Left lung (tissue), 10 donors: ENCODE measurements around the gene RGS3. TPM values are rescaled to one million over a fixed set of nuclear protein-coding genes. Genes with fewer than 3 reads are reported as not detected.

Source experiments
- ATAC-seq: fragments of 200-7000 bp; cut with Tn5 transposase; one replicate; pipeline ENCODE4 v1.9.1; 2020; ENCODE audit warnings: moderate library complexity
- DNase-seq, 4 donors: peaks; one replicate each; pipeline ENCODE4 v3.0.0-alpha.2; 2013 to 2020
- H3K27ac ChIP-seq, 2 donors: fragments of 200-600 bp; sonication (generic) in 1 of 2; one replicate each; pipeline versions ENCODE4 v1.5.0 to v1.8.0; 2020 to 2021
- H3K27me3 ChIP-seq, 2 donors: fragments of 200-600 bp; sonication (generic) in 1 of 2; one replicate each; pipeline versions ENCODE4 v1.5.0 to v1.8.0; 2020 to 2021
- H3K36me3 ChIP-seq, 2 donors: fragments of 200-600 bp; sonication (generic) in 1 of 2; one replicate each; pipeline versions ENCODE4 v1.5.0 to v1.8.0; 2020 to 2021
- H3K4me1 ChIP-seq, 2 donors: fragments of 200-600 bp; one replicate each; pipeline ENCODE4 v1.8.0; 2021
- H3K4me3 ChIP-seq, 2 donors: fragments of 200-600 bp; sonication (generic) in 1 of 2; one replicate each; pipeline versions ENCODE4 v1.5.0 to v1.8.0; 2020 to 2021; ENCODE audit warnings: mild to moderate bottlenecking in 1 of 2
- H3K9me3 ChIP-seq, 2 donors: fragments of 200-600 bp; sonication (generic) in 1 of 2; one replicate each; pipeline versions ENCODE4 v1.5.0 to v1.8.0; 2020 to 2021
- intact Hi-C, 2 donors: fragments of 100-400 bp; cut with DNase I; formaldehyde crosslinking; loops; one replicate each; pipeline versions ENCODE4 v1.11.2 to v1.14.2; 2022
- polyA plus RNA-seq, 6 donors: library from polyadenylated mRNA; unstranded; fragments of 120-200 nt; gene quantifications; one replicate each; pipeline ENCODE4 v1.2.1, GENCODE V29; 2013; ENCODE audit not compliant: insufficient read length in 6 of 6
- total RNA-seq, 2 donors: library from RNA; stranded (reverse); fragmentation: NEBNext Ultra II Directional; extraction: Animal tissue kit (Norgen Biotek cat#: 25700); gene quantifications; one replicate each; pipeline ENCODE4 v1.2.1, GENCODE V29; 2021
- TF ChIP-seq, protein P1 (sequence below), 2 donors: fragments of 200-600 bp; sonication (generic) in 1 of 2; IDR thresholded peaks; one replicate each; pipeline versions ENCODE4 v1.5.0 to v1.8.0; 2021; ENCODE audit warnings: antibody characterized with exemption in 2 of 2
- donor health status: DM: no; HTN: yes; CAD: no.
- donor health status: DM: no; HTN: no; CAD: no.

The RGS3 gene
- total and polyA plus RNA-seq, 8 donors, result 69.6 to 96.9 (median 77.4) TPM

DNA sequence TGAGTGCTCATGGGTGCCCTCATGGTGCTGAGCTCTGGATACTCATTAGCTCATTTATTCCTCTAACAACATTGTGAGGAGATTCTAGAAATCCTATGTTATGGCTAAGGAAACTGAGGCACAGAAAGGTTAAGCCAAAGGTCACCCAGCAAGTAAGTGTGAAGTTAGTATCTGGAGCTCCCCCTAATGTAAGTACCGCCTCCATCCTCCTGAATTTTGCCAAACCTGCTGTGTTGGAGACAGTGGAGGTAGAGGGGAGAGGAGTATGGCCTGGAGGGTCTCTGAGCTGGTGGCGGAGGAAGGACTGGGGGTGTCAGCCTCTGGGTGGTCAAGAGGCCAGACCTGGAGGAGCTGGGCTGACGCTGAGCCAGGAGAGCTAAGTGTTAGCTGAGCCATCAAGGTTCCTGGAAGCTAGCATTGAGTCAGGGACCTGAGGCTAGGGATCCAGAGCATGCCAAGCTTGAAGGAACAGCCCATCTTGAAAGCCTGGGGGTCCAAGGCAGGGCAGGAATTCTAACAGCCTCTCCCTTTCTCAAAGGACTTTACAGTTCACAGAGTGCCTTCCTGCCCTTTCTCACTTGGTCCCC is 114.8 kb downstream of the RGS3 start:
- Histone ChIP-seq H3K36me3 (peaks cover 0 to 6% of the 10 kb centered on the region in 2 donors), H3K27me3 (no peaks in the 10 kb centered on the region), H3K27ac (peak overlapping the region; percentile 88 to 92), H3K4me3 (no peak overlapping the region), H3K9me3 (no peaks in the 10 kb centered on the region), H3K4me1 (peaks cover 41 to 76% of the 10 kb centered on the region in 2 donors)
- TF ChIP-seq, protein P1, sequence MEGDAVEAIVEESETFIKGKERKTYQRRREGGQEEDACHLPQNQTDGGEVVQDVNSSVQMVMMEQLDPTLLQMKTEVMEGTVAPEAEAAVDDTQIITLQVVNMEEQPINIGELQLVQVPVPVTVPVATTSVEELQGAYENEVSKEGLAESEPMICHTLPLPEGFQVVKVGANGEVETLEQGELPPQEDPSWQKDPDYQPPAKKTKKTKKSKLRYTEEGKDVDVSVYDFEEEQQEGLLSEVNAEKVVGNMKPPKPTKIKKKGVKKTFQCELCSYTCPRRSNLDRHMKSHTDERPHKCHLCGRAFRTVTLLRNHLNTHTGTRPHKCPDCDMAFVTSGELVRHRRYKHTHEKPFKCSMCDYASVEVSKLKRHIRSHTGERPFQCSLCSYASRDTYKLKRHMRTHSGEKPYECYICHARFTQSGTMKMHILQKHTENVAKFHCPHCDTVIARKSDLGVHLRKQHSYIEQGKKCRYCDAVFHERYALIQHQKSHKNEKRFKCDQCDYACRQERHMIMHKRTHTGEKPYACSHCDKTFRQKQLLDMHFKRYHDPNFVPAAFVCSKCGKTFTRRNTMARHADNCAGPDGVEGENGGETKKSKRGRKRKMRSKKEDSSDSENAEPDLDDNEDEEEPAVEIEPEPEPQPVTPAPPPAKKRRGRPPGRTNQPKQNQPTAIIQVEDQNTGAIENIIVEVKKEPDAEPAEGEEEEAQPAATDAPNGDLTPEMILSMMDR (IDR thresholded peaks at IDR 0.05), result no peak
- ATAC-seq (no peak), DNase-seq (peak in 1 of 4 donors; percentile 49)
- intact Hi-C loops, result no loop called here

DNA sequence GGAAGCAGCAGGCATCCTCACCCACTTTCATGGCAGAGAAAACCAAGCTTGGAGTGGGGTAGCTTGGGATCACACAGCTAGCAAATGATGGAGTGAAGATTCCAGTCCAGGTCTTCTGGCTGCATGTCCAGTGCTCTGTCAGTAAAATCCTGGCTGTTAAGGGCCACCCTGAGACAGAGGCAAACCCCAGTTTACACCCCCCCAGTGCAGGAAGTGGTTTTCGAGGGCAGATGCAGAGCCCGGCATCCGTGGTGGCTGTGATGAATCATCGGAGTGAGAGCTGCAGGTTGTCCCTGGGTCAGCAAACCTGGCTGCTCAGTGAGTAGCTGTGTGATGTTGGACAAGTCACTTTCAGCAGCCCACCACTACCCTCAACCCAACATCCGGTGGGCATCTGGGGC is 115.4 kb downstream of the RGS3 start:
- peaks cover 41 to 76% of the 10 kb centered on the region in 2 donors for H3K4me1 ChIP-seq
- TF ChIP-seq, protein P1 (IDR thresholded peaks at IDR 0.05), result no peak
- H3K27me3 ChIP-seq, result no peaks in the 10 kb centered on the region
- H3K9me3 ChIP-seq, result no peaks in the 10 kb centered on the region
- peaks cover 0 to 12% of the 10 kb centered on the region in 2 donors for H3K36me3 ChIP-seq
- intact Hi-C loops, result no loop called here
- peak in 2 of 4 donors; percentile 85 to 91 for DNase-seq
- ATAC-seq, result peak; percentile 35
- peak overlapping the region; percentile 88 to 92 for H3K27ac ChIP-seq
- H3K4me3 ChIP-seq, result no peak overlapping the region

DNA sequence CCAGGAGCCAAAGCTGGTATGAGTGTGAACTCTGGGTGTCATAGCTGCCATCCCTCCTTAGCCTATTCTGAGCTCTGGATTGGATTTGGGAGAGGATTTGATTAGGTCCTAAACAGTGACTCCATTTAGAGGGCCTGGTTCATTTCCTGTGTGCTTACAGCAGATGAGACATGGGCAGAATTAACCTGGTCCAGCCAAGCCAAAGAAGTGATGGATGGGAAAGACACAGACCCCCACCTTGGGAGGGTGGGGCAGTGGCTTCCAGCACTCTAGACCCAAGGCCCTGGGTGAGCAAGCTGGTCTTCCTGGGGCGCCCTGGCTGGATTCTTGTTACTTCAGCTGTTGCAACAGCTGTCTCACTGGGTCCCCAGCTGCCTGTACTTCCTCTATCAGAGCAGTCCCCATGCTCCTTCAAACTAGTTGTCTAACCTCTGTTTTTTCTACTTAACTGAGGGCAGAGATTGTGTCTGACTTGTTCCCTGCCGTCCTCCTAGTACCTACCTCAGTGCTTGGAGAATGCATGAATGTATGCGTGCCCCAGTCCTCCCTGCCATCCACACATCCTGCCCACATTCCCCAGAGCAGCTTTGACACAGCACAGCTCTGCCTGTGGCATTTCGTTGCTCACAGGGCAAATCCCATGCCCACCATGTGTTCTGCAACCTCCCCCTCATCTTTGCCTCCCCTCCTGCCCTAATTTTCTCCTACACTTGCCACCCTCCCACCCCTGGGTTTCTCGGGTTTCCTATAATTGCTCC is 115.9 kb downstream of the RGS3 start:
- DNase-seq, result peak in 2 of 4 donors; percentile 73 to 87
- Histone ChIP-seq H3K9me3 (no peaks in the 10 kb centered on the region), H3K27ac (peak overlapping the region; percentile 88 to 92), H3K27me3 (no peaks in the 10 kb centered on the region), H3K36me3 (peaks cover 0 to 17% of the 10 kb centered on the region in 2 donors), H3K4me3 (no peak overlapping the region), H3K4me1 (peaks cover 41 to 79% of the 10 kb centered on the region in 2 donors)
- TF ChIP-seq, protein P1 (IDR thresholded peaks at IDR 0.05), result no peak
- peak; percentile 2 for ATAC-seq
- intact Hi-C loops, result loop anchor here in 1 of 2 donors (5.0 kb wide), 1 partner anchor 132 kb away; no protein-coding TSS in a partner anchor

DNA sequence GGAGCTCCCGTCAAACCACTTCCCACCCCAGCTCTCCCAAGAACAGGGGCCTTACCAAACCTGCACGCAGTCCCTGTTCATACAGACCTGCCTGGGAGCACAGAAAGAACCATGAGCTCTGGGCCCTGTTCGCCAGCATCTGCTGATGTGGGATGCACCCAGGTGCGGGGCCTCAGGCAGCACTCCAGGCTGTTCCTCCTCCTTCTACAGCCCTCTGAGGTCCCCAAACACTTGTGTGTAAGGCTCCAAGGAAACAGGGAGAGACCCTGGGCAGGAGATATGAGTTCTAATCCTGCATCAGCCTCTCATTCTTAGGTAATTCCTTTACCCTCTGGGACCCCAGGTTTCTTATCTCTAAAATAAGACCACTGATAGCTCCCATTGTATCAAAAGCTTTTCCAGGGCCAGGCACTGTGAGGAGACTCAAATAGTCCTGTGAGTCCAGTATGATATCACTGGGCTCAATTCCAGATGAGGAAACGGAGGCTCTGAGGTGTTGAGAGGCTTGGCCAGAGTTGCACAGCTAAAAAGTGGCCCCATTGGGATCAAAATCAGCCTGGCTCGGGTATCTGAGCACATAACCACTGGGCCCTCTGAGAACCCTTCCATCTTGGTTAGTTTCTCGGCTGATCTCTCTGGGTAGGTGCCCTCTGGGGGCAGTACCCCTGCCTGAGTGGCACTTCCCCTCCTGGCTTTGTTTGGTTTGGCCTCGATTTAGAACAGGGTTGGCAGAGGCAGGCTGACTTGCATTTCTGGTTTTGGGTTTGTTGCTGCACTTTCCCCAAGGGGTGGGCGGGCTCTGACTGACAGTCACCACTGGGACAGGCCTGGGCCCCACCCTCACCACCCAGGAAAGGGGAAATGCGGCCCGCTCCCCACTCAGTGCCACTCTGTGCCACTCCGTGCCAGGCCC is 116.8 kb downstream of the RGS3 start:
- peaks cover 41 to 87% of the 10 kb centered on the region in 2 donors for H3K4me1 ChIP-seq

More for the DNA sequence above, 116.8 kb downstream of the RGS3 start:
- Histone ChIP-seq H3K27me3 (no peaks in the 10 kb centered on the region), H3K36me3 (peaks cover 0 to 26% of the 10 kb centered on the region in 2 donors), H3K4me3 (peak overlapping the region; percentile 19 to 56), H3K9me3 (no peaks in the 10 kb centered on the region), H3K27ac (peak overlapping the region; percentile 88 to 92)
- ATAC-seq (peak; percentile 84), DNase-seq (peak in 3 of 4 donors; percentile 87 to 98 (median 95))
- intact Hi-C loops, result loop anchor here in 1 of 2 donors (5.0 kb wide), 1 partner anchor 133 kb away; no protein-coding TSS in a partner anchor
- TF ChIP-seq, protein P1 (IDR thresholded peaks at IDR 0.05), result no peak
